H1 (cell line): ENCODE data around the gene GOLGA3. TPM values are rescaled to one million over a fixed set of nuclear protein-coding genes. Genes with fewer than 3 reads are reported as not detected.

Experiments
- SAP30 ChIP-seq: fragments of 300-600 bp; sonication (generic); IDR thresholded peaks from 2 replicates; pipeline ENCODE4 v1.7.1; 2012; ENCODE audit warnings: low read length, moderate library complexity, mild to moderate bottlenecking, inconsistent platforms; ENCODE audit not compliant: insufficient read depth, insufficient replicate concordance
- polyA plus RNA-seq, 7 experiments: library from polyadenylated mRNA; depleted of rRNA in 3 of 7; stranded (reverse) in 5 of 7; unstranded in 2 of 7; fragments of >200 nt in 5 of 7; fragments of 200-250 nt in 2 of 7; gene quantifications; 1 replicate in 5 of 7; 2 replicates in 1 of 7; 4 replicates in 1 of 7; pipeline versions ENCODE4 v1.2.1 to v1.2.3, GENCODE V29; 2011 to 2013; ENCODE audit warnings: missing spikeins in 2 of 7, mixed read lengths in 2 of 7
- total RNA-seq: library from RNA; stranded (reverse); fragmentation: NEBNext Ultra II Directional; extraction: Animal tissue kit (Norgen Biotek cat#: 25700); gene quantifications from 2 replicates; pipeline ENCODE4 v1.2.1, GENCODE V29; 2021

The GOLGA3 gene
- total and polyA plus RNA-seq, 2 of the 8 experiments (the other 6 are each of a cell fraction or from before 2014, with no cell fraction given), result 6.4 to 33.1 TPM

DNA sequence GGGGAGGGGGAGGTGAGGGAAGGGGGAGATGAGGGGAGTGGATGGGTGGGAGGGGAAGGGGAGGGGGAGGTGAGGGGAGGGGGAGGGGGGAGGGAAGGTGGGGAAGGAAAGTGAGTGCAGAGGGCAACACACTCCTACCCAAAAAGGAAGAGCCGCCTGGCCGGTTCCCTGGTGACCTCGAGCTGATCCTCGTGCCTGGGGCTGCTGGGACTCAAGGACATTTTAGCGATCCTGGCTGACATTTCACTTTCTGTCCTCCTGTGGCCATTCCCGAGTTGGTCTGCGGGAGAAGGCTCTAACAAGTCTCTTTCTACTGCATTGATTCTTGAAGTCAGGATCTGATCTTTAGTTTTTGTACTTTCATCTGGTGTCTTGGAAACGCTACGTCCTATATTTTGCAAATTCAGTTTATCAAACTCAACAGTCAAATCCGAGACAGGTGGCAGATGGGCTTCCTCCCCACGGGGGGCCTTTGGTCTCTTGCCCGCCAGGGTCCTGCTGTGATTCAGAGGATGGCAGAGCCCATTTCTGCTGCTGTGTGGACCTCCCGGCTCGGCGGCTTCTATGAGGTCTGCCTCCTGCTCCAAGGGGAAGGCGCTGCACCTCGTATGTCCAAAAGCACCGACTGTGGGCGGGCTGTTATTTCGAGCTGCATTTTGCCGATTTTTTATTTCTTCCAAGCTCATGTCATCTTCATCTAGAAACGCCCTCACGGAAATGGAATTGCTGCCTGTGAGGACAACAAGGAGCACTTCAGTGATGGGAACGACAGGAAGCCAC lies 98.9 kb downstream of the GOLGA3 start (continued):
- no peak for TF ChIP-seq SAP30
